SU-DHL-6 (cell line): ENCODE results near the gene HJV.

Source experiments
- H2AFZ ChIP-seq: fragments of 200-600 bp; sonication (generic); 2 replicates; pipeline ENCODE4 v1.6.1; 2014; ENCODE audit warnings: low read depth, mild to moderate bottlenecking, moderate library complexity, mixed read lengths, antibody characterized with exemption, low read length; ENCODE audit not compliant: severe bottlenecking
- H3F3A ChIP-seq: fragments of 200-600 bp; shearing (Covaris generic); 2 replicates; pipeline ENCODE4 v1.6.0; 2016; ENCODE audit warnings: antibody characterized with exemption, mild to moderate bottlenecking; ENCODE audit not compliant: insufficient read depth
- H3K27ac ChIP-seq: fragments of 200-600 bp; sonication (generic); 2 replicates; pipeline ENCODE4 v1.5.1; 2016; ENCODE audit warnings: low read depth, mild to moderate bottlenecking, low read length, moderate library complexity, mixed read lengths
- H3K27me3 ChIP-seq: fragments of 200-600 bp; sonication (generic), shearing (Covaris generic); 2 replicates; pipeline ENCODE4 v1.6.0; 2014; ENCODE audit warnings: mild to moderate bottlenecking, low read length
- H3K36me3 ChIP-seq: fragments of 200-600 bp; sonication (generic); 2 replicates; pipeline ENCODE4 v1.6.1; 2014; ENCODE audit warnings: mild to moderate bottlenecking, low read length, mixed read lengths
- H3K4me2 ChIP-seq: fragments of 300-600, 200-600 bp; shearing (Covaris generic), sonication (generic); 2 replicates; pipeline ENCODE4 v1.6.0; 2014; ENCODE audit warnings: low read length, low read depth, mild to moderate bottlenecking; ENCODE audit not compliant: poor library complexity, severe bottlenecking
- H3K4me3 ChIP-seq: fragments of 200-600 bp; sonication (generic); 2 replicates; pipeline ENCODE4 v1.5.1; 2014; ENCODE audit warnings: antibody characterized with exemption, low read length, mild to moderate bottlenecking, mixed read lengths; ENCODE audit not compliant: insufficient read depth, poor library complexity, severe bottlenecking
- H3K79me2 ChIP-seq: fragments of 200-600 bp; sonication (generic); 2 replicates; pipeline ENCODE4 v1.6.1; 2014; ENCODE audit warnings: mild to moderate bottlenecking, low read length, moderate library complexity; ENCODE audit not compliant: insufficient read depth
- H3K9ac ChIP-seq: fragments of 200-600 bp; sonication (generic); 2 replicates; pipeline ENCODE4 v1.7.0; 2014; ENCODE audit warnings: mild to moderate bottlenecking, low read length
- H3K9me2 ChIP-seq: fragments of 200-600 bp; sonication (generic); replicated peaks from 2 replicates; pipeline ENCODE4 v1.6.1; 2014; ENCODE audit warnings: low read length; ENCODE audit not compliant: insufficient read depth
- H3K9me3 ChIP-seq: fragments of 200-600 bp; sonication (generic); 2 replicates; pipeline ENCODE4 v1.6.1; 2014; ENCODE audit warnings: low read length, mixed read lengths; ENCODE audit not compliant: insufficient read depth
- H4K20me1 ChIP-seq: fragments of 200-600 bp; sonication (generic); 2 replicates; pipeline ENCODE4 v1.6.1; 2014; ENCODE audit warnings: low read depth, mild to moderate bottlenecking, antibody characterized with exemption, low read length, moderate library complexity, mixed read lengths
- CTCF ChIP-seq: fragments of 200-600 bp; sonication (generic); IDR thresholded peaks from one replicate; pipeline ENCODE4 v1.5.1; 2017; ENCODE audit warnings: antibody characterized with exemption, mild to moderate bottlenecking, low read length, moderate library complexity; ENCODE audit not compliant: insufficient read depth, poor library complexity, severe bottlenecking
- EZH2phosphoT487 ChIP-seq: fragments of 200-600 bp; sonication (generic), shearing (Covaris generic); conservative IDR thresholded peaks from 2 replicates; pipeline ENCODE4 v1.6.1; 2018; ENCODE audit warnings: mild to moderate bottlenecking, antibody characterized with exemption, low read length, moderate library complexity, mixed read lengths

The HJV gene

GRCh38 chr1:145986551-145986950 lies 35.0 kb downstream of the HJV start:
- Histone ChIP-seq H3F3A (peaks cover 3% of the 10 kb centered on the region; the same call in 1 of the 2 replicates), H3K9me3 (no peaks in the 10 kb centered on the region), H2AFZ (no peak overlapping the region), H3K4me3 (no peak overlapping the region), H4K20me1 (no peaks in the 10 kb centered on the region), H3K9ac (no peak overlapping the region), H3K79me2 (no peaks in the 10 kb centered on the region), H3K36me3 (no peaks in the 10 kb centered on the region), H3K27me3 (no peaks in the 10 kb centered on the region), H3K9me2 (no peaks in the 10 kb centered on the region), H3K27ac (no peak overlapping the region), H3K4me2 (no peak overlapping the region)
- TF ChIP-seq CTCF (no peak), EZH2phosphoT487 (no peak)

GRCh38 chr1:145985502-145986439 lies 35.8 kb downstream of the HJV start:
- H3K4me3 ChIP-seq: no peak overlapping the region
- H3K27ac ChIP-seq: no peak overlapping the region
- TF ChIP-seq CTCF (no peak), EZH2phosphoT487 (no peak)
- H3K79me2 ChIP-seq: no peaks in the 10 kb centered on the region
- H3K9me2 ChIP-seq: no peaks in the 10 kb centered on the region
- H3F3A ChIP-seq: no peaks in the 10 kb centered on the region
- no peak overlapping the region for H3K9ac ChIP-seq
- H3K4me2 ChIP-seq: no peak overlapping the region
- no peaks in the 10 kb centered on the region for H3K9me3 ChIP-seq
- no peaks in the 10 kb centered on the region for H4K20me1 ChIP-seq
- H3K27me3 ChIP-seq: no peaks in the 10 kb centered on the region
- no peaks in the 10 kb centered on the region for H3K36me3 ChIP-seq
- H2AFZ ChIP-seq: no peak overlapping the region

GRCh38 chr1:145985129-145985501 lies 36.4 kb downstream of the HJV start:
- no peak overlapping the region for H2AFZ ChIP-seq

More at GRCh38 chr1:145985129-145985501, 36.4 kb downstream of the HJV start:
- no peaks in the 10 kb centered on the region for H3K79me2 ChIP-seq
- H4K20me1 ChIP-seq: no peaks in the 10 kb centered on the region
- H3K9me3 ChIP-seq: no peaks in the 10 kb centered on the region
- H3K9me2 ChIP-seq: no peaks in the 10 kb centered on the region
- no peak overlapping the region for H3K9ac ChIP-seq
- H3K4me3 ChIP-seq: no peak overlapping the region
- H3K27ac ChIP-seq: no peak overlapping the region
- no peaks in the 10 kb centered on the region for H3F3A ChIP-seq
- H3K36me3 ChIP-seq: no peaks in the 10 kb centered on the region
- no peaks in the 10 kb centered on the region for H3K27me3 ChIP-seq
- H3K4me2 ChIP-seq: no peak overlapping the region
- TF ChIP-seq EZH2phosphoT487: no peak
- no peak for TF ChIP-seq CTCF
